Breast epithelium (tissue), 3 donors: Measurements from ENCODE around the gene CDH4.

ENCODE experiments used
- CTCF ChIP-seq, 3 donors: fragments of 450-650 bp; IDR thresholded peaks; one replicate each; pipeline ENCODE4 v1.5.1; 2016 to 2017; ENCODE audit warnings: antibody characterized with exemption in 3 of 3, mild to moderate bottlenecking in 3 of 3, moderate library complexity in 3 of 3
- POLR2AphosphoS5 ChIP-seq, 3 donors: sonication (generic); formaldehyde crosslinking; IDR thresholded peaks; one replicate each; pipeline ENCODE4 v1.6.1; 2017; ENCODE audit warnings: antibody characterized with exemption in 3 of 3

- TF ChIP-seq POLR2AphosphoS5 (IDR thresholded peaks at IDR 0.05) = no peak
- no peak for TF ChIP-seq CTCF (IDR thresholded peaks at IDR 0.05)
Observed at GRCh38 chr20:61597996-61598395, 345.9 kb downstream of the CDH4 start.
